Lung (tissue), 12 donors: Measurements from ENCODE around the gene MN1. TPM values are rescaled to one million over a fixed set of nuclear protein-coding genes. Genes with fewer than 3 reads are reported as not detected.

Experiments
- ATAC-seq: fragments of 200-7000 bp; cut with Tn5 transposase; one replicate; pipeline ENCODE4 v1.9.1; 2020; ENCODE audit warnings: moderate number of reproducible peaks; ENCODE audit not compliant: insufficient read depth, low FRiP score
- DNase-seq, 3 donors: peaks; one replicate each; pipeline ENCODE4 v3.0.0-alpha.2; 2013 to 2017
- H3K27ac ChIP-seq, 2 donors: one replicate each; pipeline ENCODE4 v1.5.1; 2013; ENCODE audit warnings: mild to moderate bottlenecking in 2 of 2, moderate library complexity in 2 of 2, control low read depth in 1 of 2, inconsistent platforms in 1 of 2, low read depth in 1 of 2, low read length in 1 of 2
- H3K27me3 ChIP-seq, 3 donors: one replicate each; pipeline ENCODE4 v1.5.1; 2013; ENCODE audit warnings: low read length in 2 of 3; ENCODE audit not compliant: control insufficient read depth in 3 of 3, insufficient read depth in 3 of 3
- H3K36me3 ChIP-seq, 4 donors: one replicate each; pipeline ENCODE4 v1.5.1; 2013; ENCODE audit warnings: low read length in 4 of 4, mild to moderate bottlenecking in 1 of 4, moderate library complexity in 1 of 4; ENCODE audit not compliant: control insufficient read depth in 4 of 4, insufficient read depth in 4 of 4
- H3K4me1 ChIP-seq, 5 donors: one replicate each; pipeline ENCODE4 v1.5.1; 2013; ENCODE audit warnings: low read length in 5 of 5, mild to moderate bottlenecking in 2 of 5, moderate library complexity in 1 of 5; ENCODE audit not compliant: control insufficient read depth in 5 of 5, insufficient read depth in 5 of 5
- H3K4me3 ChIP-seq: one replicate; pipeline ENCODE4 v1.5.1; 2013; ENCODE audit warnings: mild to moderate bottlenecking, control low read depth, moderate library complexity
- H3K9ac ChIP-seq, 2 donors: one replicate each; pipeline ENCODE4 v1.5.1; 2013; ENCODE audit warnings: low read length in 2 of 2, control low read depth in 1 of 2; ENCODE audit not compliant: insufficient read depth in 1 of 2
- H3K9me3 ChIP-seq, 4 donors: one replicate each; pipeline ENCODE4 v1.5.1; 2013; ENCODE audit warnings: low read length in 3 of 4, mild to moderate bottlenecking in 1 of 4, moderate library complexity in 1 of 4; ENCODE audit not compliant: control insufficient read depth in 4 of 4, insufficient read depth in 3 of 4
- CTCF ChIP-seq: IDR thresholded peaks from 2 replicates; pipeline ENCODE4 v1.5.1; 2012; ENCODE audit warnings: mild to moderate bottlenecking; ENCODE audit errors: control extremely low read depth, extremely low read depth
- WGBS, 2 donors: extraction: QIAGEN DNeasy Blood & Tissue Kit; methylation state at CpG; one replicate each; pipeline ENCODE4 v1.1.7; 2013; 5-methylcytosine and 5-hydroxymethylcytosine counted together
- polyA plus RNA-seq, 2 donors: library from polyadenylated mRNA; stranded (reverse); fragments of 200-250 nt; gene quantifications; one replicate each; pipeline ENCODE4 v1.2.1, GENCODE V29; 2013
- total RNA-seq, 2 donors: library from RNA; depleted of rRNA in 1 of 2; stranded (reverse); fragments of >200 nt in 1 of 2; gene quantifications; one replicate each; pipeline ENCODE4 v1.2.1, GENCODE V29; 2014 to 2021
- donor health status: control.
- donor health status: control.
- donor health status: Bipolar disorder and iron deficiency.
- donor health status: healthy.
- donor health status: DM: yes; HTN: yes; CAD: no.

MN1 gene
- total and polyA plus RNA-seq, 4 donors = 2.4 to 6.5 (median 3.6) TPM

- TF ChIP-seq CTCF = no peak
- ATAC-seq (no peak), DNase-seq (peak in 1 of 3 donors; percentile 7)
- Histone ChIP-seq H3K9ac (no peak overlapping the region), H3K4me3 (no peak overlapping the region), H3K27me3 (peaks cover 0 to 17% (median 10%) of the 10 kb centered on the region in 3 donors), H3K27ac (no peak overlapping the region), H3K9me3 (no peaks in the 10 kb centered on the region), H3K4me1 (peaks cover 0 to 16% (median 4%) of the 10 kb centered on the region in 5 donors), H3K36me3 (no peaks in the 10 kb centered on the region)
- WGBS, 2 donors = 82 to 85% methylated on average over 18 of the region's 18 CpGs
Observed at GRCh38 chr22:27808451-27809225, 7.1 kb upstream of the MN1 start.

- Histone ChIP-seq H3K9ac (no peak overlapping the region), H3K4me3 (no peak overlapping the region), H3K27me3 (peaks cover 0 to 21% (median 21%) of the 10 kb centered on the region in 3 donors), H3K27ac (no peak overlapping the region), H3K9me3 (no peaks in the 10 kb centered on the region), H3K4me1 (peaks cover 0 to 24% (median 6%) of the 10 kb centered on the region in 5 donors), H3K36me3 (no peaks in the 10 kb centered on the region)
- WGBS, 2 donors = 85 to 94% methylated on average over 7 of the region's 7 CpGs
- ATAC-seq = no peak
- no peak for TF ChIP-seq CTCF
- no peak for DNase-seq
Observed at GRCh38 chr22:27805841-27806240, 4.3 kb upstream of the MN1 start.

GRCh38 chr22:27804470-27805297 lies 3.1 kb upstream of the MN1 start:
- TF ChIP-seq CTCF = peak; percentile 38
- H3K4me1 ChIP-seq = peaks cover 0 to 24% (median 9%) of the 10 kb centered on the region in 5 donors
- 30 to 31% methylated on average over 31 of the region's 31 CpGs for WGBS, 2 donors
- H3K27ac ChIP-seq = no peak overlapping the region
- no peaks in the 10 kb centered on the region for H3K36me3 ChIP-seq
- H3K4me3 ChIP-seq = no peak overlapping the region
- peaks cover 0 to 32% (median 26%) of the 10 kb centered on the region in 3 donors for H3K27me3 ChIP-seq
- peak; percentile 70 to 80 (median 73) for DNase-seq
- no peak overlapping the region for H3K9ac ChIP-seq
- no peaks in the 10 kb centered on the region for H3K9me3 ChIP-seq
- no peak for ATAC-seq
